Activated T-cell treated with anti-CD3 and anti-CD28 coated beads for 4 hours (primary cell): ENCODE measurements around the gene FHIP2A.

Experiments used
- DNase-seq: peaks from one replicate; pipeline ENCODE4 v3.0.0-alpha.2; 2020

The FHIP2A gene

GRCh38 chr10:114862456-114862855 is 40.9 kb downstream of the FHIP2A start:
- DNase-seq: no peak

- DNase-seq: no peak
These were observed 45.8 kb downstream of the FHIP2A start for GRCh38 chr10:114867365-114867764.

GRCh38 chr10:114868870-114869519 is 47.4 kb downstream of the FHIP2A start:
- no peak for DNase-seq

- DNase-seq: no peak
These were observed 47.9 kb downstream of the FHIP2A start for GRCh38 chr10:114869520-114869892.

- DNase-seq: no peak
These were observed 48.9 kb downstream of the FHIP2A start for GRCh38 chr10:114870486-114870885.

GRCh38 chr10:114871379-114871778 is 49.8 kb downstream of the FHIP2A start:
- no peak for DNase-seq
